ENCODE measurements around the gene MAD1L1.

MAD1L1 gene

DNA sequence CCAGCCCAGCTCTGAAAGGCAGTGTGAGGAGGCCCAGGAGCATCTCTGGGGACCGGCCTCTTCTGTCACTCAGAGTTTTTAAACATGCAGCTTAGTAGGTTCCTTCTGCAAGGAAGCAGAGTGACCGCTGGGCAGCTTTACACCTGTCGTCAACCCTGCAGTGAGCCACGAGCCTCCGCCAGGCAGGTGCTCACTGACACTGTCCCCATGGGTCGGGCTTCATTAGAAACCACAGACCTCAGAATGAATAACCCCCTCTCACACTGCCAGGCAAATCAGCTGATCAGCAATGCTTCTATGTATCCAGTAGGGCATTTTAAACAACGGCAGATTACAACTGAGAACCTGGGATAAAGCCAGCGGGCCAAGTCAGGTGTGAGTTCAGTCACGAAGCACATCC is 106.1 kb downstream of the MAD1L1 start:
- in situ Hi-C loops (cut with HindIII; ENCODE audit: low sequenced_read_pairs): no loop called here

DNA sequence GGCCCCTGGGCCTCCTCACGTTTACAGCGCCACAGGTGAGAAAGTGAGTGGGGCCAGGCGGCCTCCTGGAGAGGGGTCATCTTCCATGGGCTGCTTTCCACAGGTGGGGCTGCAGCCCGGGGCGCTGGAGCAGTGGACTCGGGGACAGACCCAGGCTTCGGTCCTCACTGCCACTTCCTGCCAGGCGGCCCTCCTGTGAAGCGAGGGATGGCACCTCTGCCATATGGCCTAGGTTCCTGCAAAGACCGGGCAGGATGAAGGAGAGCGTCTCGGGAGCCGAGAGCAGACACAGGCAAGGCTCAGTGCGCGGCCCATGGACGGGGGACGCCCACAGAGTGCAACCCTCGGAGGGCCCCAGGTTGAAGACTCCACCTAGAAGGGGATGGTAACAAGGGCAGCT is 106.8 kb downstream of the MAD1L1 start:
- in situ Hi-C loops (cut with HindIII; ENCODE audit: low sequenced_read_pairs): no loop called here

DNA sequence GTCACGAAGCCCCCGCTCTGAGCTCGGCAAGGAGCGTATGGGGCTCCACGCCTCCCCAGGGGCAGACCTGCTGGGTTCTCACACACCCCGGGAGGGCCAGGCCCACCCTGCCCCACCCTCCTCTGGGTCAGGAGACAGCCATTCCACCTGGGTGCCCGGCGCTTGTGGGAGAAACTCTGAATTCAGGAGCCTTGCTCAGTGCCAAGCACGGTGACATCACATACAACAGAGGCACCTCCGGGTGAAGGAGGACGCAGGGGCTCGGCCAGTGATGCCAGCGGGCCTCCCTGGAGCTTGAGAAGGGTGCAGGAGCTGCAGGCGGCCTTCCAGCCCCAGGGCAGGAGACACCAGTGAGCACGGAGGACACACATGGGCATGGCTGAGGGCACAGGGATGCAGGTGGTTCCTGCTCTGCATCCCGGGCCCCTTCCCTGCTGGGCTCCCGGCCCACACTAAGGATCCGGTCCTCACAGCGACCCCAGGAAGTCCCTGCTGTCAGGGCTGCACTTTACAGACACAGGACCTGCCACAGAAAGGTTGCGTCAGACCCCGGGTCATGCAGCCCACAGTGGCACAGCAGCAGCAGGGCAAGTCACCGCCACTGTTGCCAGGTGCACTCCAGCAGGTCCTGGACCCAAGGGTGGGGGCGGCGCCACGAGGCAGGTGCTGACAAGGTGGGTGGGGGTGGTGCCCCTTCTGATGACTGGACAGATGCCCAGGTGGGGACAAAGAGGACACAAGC is 108.0 kb downstream of the MAD1L1 start:
- in situ Hi-C loops (cut with HindIII; ENCODE audit: low sequenced_read_pairs): no loop called here

DNA sequence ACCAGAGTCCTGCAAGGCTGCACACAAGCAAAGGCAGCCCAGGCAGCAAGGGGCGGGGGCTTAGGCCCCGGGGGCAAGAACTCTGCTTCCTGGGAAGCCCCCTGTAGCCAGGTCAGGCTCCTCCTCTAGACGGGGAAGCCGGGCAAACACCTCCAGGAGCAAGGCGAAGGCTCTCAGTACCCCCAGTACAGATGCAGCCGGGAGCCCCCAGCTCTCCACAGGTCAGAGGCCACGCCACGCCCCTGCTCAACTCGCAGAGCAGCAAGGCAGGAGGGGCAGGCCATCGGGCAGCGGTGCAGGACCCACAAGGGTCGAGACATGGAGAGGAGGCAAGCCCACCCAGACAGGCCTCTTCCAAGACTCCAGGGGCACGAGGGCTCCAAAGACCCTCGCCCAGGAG is 108.8 kb downstream of the MAD1L1 start:
- in situ Hi-C loops (cut with HindIII; ENCODE audit: low sequenced_read_pairs): no loop called here

DNA sequence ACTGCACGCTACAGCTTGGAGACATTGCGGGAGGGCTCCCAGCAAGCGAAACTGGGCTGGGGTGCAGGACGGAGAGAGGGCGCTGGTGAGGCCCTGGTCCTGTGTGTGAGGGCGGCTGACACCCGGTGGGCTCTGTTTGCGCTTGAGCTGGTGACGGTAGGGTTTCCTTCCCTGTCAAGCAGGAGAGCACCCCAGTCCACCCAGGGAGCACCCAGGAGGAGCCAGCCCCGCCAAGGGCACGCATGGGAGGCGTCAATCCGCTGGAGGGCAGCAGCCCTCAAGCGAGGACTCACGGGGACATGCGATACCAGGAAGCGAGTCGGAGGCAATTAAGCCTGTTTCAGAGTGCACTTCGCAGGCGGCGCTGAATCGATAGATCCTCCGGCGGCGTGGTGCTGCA is 109.4 kb downstream of the MAD1L1 start:
- in situ Hi-C loops (cut with HindIII; ENCODE audit: low sequenced_read_pairs): no loop called here

DNA sequence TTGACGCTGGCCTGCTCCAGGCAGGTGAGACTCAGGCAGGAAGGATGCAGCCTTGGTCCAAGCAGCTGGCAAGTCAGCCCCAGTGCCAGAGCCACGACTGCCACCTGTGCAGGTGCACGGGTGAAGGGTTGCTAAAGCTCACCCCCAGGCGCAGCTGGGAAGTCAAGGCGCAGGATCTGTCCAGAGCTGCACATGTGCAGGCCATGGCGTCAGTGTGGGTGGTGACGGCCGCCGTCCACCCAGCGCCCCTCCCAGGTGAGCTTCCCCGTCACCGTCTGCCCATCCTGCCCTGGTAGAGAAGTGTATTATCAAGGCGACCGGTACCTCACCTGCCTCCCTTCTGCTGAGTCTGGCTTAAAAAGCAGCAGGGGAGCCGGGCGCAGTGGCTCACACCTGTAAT is 110.1 kb downstream of the MAD1L1 start:
- in situ Hi-C loops (cut with HindIII; ENCODE audit: low sequenced_read_pairs): no loop called here

DNA sequence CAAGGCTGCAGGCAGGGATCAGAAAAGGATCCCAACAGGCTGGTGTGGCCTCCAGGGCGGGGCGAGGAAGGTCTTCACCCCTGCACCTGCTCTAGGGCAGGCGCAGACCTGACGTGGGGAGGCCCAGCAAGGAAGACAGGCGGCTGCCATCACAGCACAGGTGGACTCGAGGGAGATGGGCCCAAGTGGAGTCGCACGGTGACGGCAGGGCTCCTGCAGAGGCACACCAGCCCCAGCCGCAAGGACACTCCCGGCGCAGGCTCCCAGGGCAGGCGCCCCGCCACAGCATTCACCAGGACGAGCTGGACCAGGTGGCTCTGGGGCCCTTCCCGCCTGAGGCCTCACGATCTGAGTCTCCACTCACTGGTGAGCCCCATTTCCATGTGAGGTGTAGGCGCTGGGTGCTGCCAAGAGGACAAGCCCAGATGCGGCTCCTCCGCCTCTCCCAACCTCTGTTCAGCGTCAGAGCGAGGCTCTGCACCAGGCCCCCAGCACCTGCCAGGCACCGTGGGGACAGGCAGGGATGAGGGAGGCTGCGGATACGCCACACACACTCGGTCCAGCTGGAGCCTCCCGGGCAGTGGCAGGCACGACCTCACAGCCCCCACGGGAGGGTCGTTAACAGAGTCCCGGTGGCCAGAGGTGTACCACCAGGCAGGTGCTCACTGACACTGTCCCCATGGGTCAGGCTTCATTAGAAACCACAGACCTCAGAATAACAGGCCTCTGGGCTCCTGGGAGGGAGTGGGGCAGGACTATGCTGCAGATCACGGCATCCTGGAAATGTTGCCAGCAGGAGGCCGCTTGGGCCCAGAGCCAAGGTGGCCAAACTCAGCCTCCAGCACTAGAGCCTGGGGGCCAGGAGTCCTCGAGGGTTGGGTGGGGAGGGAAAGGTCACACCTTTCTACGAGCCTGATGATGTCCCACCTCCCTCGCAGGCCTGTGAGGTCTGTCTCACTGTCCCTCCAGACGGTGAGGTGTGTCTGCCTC is 111.6 kb downstream of the MAD1L1 start:
- in situ Hi-C loops (cut with HindIII; ENCODE audit: low sequenced_read_pairs): no loop called here

DNA sequence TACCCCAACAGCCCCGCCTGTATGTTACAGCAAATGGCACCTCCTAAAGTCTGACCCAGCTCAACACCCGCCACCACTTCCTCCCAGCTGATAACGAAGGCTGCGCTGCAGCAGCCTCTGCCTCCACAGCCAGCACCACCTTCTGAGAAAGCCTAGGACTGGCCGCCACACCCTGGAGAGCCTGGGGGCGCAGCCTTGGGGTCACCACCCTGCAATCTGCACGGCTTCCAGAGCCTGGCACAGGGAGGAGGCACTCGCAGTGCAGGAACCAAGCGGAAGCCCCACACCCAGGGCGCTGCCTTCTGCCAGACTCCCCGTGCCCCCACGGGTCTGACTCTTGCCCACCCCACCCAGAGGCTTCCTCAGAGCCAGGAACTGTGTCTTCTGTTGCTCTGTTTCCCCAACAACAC is 112.5 kb downstream of the MAD1L1 start:
- in situ Hi-C loops (cut with HindIII; ENCODE audit: low sequenced_read_pairs): no loop called here

DNA sequence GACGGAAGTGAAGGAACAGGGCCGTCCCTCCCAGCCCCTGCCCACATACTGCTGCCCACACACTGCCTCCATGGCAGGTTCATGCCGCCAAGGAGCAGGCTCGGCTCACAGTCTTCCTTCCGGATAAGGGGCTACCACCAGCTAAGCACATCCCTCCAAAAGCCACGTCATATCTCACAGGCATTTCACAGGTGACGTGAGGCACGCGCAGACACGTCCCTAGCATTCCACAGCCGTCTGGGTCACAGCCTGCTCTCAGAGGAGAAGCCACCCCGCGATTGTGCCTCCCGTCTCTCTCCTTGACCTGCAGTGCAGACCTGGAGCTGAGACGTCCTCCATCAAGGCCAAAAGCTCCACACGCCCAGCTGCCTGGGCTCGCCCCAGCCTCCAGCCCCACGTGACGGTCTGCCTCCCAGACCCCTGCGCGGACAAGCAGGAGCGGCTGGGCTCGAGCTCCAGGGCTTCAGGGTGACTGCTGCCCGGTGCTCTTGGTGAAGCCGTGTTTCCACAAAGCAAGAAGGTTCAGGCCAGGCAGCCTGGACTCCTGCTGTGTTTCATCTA is 114.0 kb downstream of the MAD1L1 start:
- in situ Hi-C loops (cut with HindIII; ENCODE audit: low sequenced_read_pairs): no loop called here

DNA sequence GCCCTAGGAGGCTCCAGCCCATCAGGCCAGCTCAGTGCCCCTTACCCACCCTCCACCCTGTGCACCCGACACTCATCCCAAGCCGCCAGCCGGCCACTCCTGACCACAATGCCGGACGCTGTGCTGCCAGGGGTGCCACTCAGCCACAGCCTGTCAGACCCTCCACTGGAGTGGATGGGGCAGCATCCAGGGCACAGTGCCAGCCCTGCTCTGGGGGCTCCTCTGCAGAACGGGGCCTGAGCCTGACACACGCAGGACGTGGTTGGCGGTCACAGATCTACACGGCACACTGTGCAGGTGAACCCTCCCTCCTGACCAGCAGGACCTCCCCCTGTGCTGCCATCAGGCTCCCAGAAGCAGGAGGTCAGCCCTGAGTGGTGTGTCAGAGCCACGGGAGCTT is 114.7 kb downstream of the MAD1L1 start:
- in situ Hi-C loops (cut with HindIII; ENCODE audit: low sequenced_read_pairs): no loop called here

DNA sequence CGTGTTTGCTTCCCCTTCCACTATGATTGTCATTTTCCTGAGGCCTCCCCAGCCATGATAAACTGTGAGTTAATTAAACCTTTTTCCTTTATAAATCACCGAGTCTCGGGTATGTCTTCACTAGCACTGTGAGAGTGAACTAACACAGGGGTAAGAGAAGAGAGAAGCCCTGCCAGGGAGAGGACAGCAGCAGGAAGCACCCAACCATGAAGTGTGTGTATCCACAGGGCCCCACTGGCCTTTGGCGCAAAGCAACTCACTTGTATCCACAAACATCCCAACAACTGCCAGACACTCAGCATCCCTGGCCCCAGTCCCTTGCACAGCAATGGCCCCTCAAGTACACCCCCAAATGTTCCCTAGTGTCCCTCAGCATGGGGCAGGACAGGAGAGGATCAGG is 115.1 kb downstream of the MAD1L1 start:
- in situ Hi-C loops (cut with HindIII; ENCODE audit: low sequenced_read_pairs): no loop called here

DNA sequence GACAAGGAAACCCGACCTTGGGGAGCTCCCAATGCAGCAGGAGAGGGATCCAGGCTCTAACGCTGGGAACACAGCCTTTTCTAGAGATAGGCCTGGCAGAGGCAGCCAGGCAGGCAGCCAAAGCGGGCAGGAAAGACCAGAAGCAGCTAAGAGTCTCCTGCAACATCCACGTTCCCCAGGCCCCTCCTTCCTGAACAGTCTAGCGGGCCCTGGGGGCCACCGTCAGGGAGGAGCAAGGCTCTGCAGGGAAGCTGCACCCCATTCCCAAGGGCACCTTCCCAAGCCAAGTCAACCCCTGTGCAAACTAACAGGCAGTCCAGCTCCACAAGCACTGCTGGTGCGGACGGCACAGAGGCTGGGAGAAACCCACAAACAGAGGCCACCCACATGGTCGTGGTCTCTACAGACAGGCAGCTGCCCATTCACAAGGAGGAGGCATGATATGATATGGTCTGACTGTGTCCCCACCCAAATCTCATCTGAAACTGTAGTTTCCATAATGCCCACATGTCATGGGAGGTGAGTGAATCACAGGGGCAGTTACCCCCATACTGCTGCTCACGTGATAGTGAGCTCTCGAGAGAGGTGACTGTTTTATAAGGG is 115.7 kb downstream of the MAD1L1 start:
- in situ Hi-C loops (cut with HindIII; ENCODE audit: low sequenced_read_pairs): no loop called here

DNA sequence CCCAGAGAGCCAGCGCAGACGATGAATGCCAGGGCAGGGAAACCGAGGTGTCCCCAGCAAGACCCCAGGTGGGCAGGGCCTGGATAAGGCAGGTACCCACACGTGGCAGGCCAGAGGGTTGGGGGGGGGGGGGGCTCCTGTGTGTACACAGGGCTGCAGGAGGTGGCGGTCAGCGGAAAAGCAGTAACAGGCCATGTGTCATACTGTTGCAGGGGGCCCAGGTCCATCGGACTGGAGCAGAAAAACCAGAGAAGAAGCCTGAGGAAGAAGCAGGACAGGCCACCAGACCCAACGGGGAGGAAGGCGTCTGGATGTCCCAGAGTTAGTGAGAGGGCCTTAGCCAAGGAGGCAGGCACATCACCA is 116.3 kb downstream of the MAD1L1 start:
- in situ Hi-C loops (cut with HindIII; ENCODE audit: low sequenced_read_pairs): no loop called here

DNA sequence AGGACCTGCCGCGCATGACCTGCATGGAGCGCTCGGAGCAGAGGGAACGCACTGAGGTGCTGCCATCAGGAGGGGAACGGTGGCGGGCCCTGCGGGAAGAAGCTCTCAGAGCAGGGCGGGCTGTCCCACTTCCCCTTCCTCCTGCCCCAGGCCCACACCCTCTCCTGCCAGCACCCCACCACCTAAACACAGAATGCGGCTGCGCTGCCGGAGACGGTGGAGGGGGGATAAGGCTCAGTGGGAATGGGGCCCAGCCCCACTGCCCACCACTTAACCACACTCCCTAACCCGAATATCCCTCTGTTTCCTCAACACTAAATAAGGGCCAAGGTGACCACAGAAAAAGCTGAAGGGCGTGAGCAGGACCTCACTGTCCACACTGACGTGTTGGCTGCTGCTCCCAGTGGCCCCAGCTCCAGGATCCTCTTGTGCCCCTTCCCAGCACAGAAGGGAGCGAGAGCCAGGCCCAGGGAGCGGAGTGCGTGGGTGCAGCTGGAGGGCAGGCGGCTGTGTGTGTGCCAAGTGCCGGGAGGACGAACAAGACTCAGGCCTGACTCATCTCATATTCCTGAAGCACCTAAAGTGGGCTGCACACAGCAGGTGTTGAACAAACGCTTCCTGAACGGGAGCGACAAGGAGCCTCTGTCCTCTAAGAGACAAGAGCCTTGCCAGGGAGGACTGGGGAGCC is 116.8 kb downstream of the MAD1L1 start:
- in situ Hi-C loops (cut with HindIII; ENCODE audit: low sequenced_read_pairs): no loop called here

DNA sequence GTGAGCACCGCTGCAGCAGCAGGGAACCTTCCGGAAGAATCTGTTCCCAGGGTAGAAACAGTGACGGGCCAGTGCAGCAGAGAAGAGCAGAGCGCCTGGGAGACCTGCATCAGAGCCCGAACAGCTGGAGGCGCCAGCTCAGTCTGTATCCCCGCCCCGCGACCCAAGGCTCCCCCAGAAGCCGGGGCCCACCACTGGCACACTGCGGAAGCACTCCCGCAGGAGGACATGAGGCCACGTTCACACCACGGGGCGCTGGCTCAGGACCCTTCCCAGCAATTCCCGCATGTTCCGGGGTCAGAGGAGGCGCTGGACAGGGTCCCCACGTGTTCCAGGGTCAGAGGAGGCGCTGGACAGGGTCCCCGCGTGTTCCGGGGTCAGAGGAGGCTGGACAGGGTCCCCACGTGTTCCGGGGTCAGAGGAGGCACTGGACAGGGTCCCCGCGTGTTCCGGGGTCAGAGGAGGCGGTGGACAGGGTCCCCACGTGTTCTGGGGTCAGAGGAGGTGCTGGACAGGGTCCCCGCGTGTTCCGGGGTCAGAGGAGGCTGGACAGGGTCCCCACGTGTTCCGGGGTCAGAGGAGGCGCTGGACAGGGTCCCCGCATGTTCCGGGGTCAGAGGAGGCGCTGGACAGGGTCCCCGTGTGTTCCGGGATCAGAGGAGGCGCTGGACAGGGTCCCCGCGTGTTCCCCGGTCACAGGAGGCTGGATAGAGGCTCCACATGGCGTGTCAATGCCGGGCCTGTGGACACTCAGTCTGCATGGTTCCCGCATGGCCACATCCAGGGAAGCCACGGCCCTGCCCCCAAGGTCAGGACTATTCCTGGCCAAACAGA is 117.6 kb downstream of the MAD1L1 start:
- in situ Hi-C loops (cut with HindIII; ENCODE audit: low sequenced_read_pairs): no loop called here

DNA sequence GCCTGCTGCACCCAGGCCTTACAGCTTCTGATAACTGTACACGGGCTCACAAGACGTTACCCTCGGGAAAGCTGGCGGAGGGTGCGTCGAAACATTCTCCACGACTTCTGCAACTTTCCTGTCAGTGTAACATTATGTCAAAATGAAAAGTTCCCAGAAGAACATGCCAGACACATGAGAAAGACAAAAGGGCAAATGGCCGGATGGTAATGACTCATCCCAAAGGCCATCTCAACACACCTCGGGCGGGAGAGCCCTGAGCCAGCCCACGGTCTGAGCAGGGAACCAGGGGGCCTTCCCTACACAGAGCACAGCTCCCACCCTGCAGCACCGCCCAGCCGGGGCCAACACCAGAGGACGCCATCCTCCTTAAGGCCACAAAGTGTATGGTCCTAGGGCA is 118.7 kb downstream of the MAD1L1 start:
- in situ Hi-C loops (cut with HindIII; ENCODE audit: low sequenced_read_pairs): no loop called here

DNA sequence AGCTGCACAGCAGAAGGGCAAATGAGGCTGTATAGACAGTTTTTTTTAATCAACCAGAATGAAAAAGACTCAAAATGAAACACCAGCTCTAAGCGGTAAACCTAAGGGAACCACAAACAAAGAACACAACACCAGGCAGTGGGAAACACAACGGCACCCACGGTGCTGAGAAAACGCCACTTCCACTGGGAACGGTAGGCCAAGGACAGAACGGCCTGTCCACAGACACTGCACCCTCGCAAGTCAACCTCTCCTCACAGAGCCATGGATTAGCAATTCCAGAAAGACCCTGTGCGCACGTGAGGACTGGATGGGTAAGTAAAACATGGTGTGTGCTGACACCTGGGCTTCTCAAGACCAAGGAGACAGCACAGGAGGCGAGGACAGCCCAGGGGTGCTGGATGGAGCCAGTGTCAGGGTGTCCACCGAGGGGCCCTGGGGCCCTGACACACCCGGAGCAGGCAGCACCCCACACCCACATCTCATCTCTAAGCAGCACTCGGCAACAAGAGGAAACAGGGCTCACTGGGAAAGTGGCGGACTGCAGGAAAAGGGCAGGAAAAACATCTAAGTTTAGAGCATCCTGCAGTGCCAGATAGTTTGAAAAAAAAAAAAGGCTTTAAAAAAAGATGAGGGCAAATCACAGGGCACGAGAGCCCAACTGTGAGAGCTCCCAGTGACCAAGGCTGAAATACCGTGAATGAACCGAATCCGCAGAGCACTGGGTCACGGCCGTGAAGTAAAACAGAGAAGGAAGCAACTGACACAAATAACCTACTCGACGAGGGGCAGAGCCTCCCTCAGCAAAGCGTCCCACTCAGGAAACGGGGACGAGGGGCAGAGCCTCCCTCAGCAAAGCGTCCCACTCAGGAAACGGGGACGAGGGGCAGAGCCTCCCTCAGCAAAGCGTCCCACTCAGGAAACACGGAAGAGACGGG is 120.2 kb downstream of the MAD1L1 start:
- in situ Hi-C loops (cut with HindIII; ENCODE audit: low sequenced_read_pairs): no loop called here

DNA sequence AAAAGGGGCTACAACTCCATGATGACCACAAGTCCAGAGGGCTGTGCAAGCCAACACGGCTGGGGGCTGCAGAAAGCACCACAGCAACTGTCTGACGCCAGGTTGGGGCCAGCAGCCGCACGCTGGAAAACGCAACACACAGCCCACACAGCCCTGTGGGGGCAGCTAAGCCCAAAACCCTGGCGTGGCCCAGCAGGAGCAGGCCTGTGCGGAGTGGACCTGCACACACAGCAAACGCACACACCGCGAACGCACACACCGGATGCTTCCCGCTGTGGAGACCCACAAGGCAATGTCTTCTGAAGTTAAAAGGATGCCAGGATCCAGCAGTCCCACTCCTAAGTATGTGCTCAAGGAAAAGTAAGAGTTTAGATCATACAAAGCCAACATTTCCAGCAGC is 121.2 kb downstream of the MAD1L1 start:
- in situ Hi-C loops (cut with HindIII; ENCODE audit: low sequenced_read_pairs): no loop called here
